ENCODE data around the gene GALNT9. TPM values are rescaled to one million over a fixed set of nuclear protein-coding genes. Genes with fewer than 3 reads are reported as not detected.

The GALNT9 gene
- polyA plus RNA-seq, 1 donor from 2014 or later = 13.5 TPM

- Histone ChIP-seq H3K9ac (ENCODE audit: low read length) (no peak overlapping the region), H3K79me2 (replicated peaks; ENCODE audit: insufficient read depth, low read length) (no peaks in the 10 kb centered on the region), H3K4me3 (ENCODE audit: low read length) (no peak overlapping the region), H3K27me3 (ENCODE audit: insufficient read depth, low read depth, low read length) (no peaks in the 10 kb centered on the region), H2AFZ (ENCODE audit: low read depth, low read length) (no peak overlapping the region), H3K9me2 (ENCODE audit: insufficient read depth, low read length) (no peaks in the 10 kb centered on the region), H3F3A (ENCODE audit: insufficient read depth, low read length, poor library complexity, severe bottlenecking) (no peaks in the 10 kb centered on the region), H3K27ac (ENCODE audit: low read length) (no peak overlapping the region), H3K4me2 (ENCODE audit: low read length) (no peak overlapping the region), H3K9me3 (ENCODE audit: low read length) (no peaks in the 10 kb centered on the region), H3K36me3 (ENCODE audit: insufficient read depth, low read length) (no peaks in the 10 kb centered on the region), H4K20me1 (ENCODE audit: insufficient read depth) (no peaks in the 10 kb centered on the region)
- TF ChIP-seq POLR2AphosphoS5 (IDR thresholded peaks at IDR 0.05) = no peak
- no peak for TF ChIP-seq MXI1 (conservative IDR thresholded peaks at IDR 0.05; ENCODE audit: poor library complexity, severe bottlenecking)
- no peak for TF ChIP-seq SMC3 (conservative IDR thresholded peaks at IDR 0.05; ENCODE audit: poor library complexity)
- TF ChIP-seq TAF1 (IDR thresholded peaks at IDR 0.05; ENCODE audit: low read depth) = no peak
- TF ChIP-seq CTCF (IDR thresholded peaks at IDR 0.05; ENCODE audit: poor library complexity, severe bottlenecking) = no peak
- TF ChIP-seq REST (IDR thresholded peaks at IDR 0.05; ENCODE audit: borderline replicate concordance) = no peak
These were observed 160.0 kb downstream of the GALNT9 start for GRCh38 chr12:132169376-132169775.

GRCh38 chr12:132168311-132169031 is 160.9 kb downstream of the GALNT9 start:
- H3F3A ChIP-seq (ENCODE audit: insufficient read depth, low read length, poor library complexity, severe bottlenecking) = no peaks in the 10 kb centered on the region
- no peak overlapping the region for H3K4me2 ChIP-seq (ENCODE audit: low read length)
- H3K4me3 ChIP-seq (ENCODE audit: low read length) = no peak overlapping the region
- H3K36me3 ChIP-seq (ENCODE audit: insufficient read depth, low read length) = no peaks in the 10 kb centered on the region
- TF ChIP-seq REST (IDR thresholded peaks at IDR 0.05; ENCODE audit: borderline replicate concordance) = no peak
- TF ChIP-seq RAD21 (conservative IDR thresholded peaks at IDR 0.05) = no peak
- no peak for TF ChIP-seq EP300 (conservative IDR thresholded peaks at IDR 0.05; ENCODE audit: poor library complexity, severe bottlenecking)
- TF ChIP-seq TAF1 (IDR thresholded peaks at IDR 0.05; ENCODE audit: low read depth) = no peak
- no peak for TF ChIP-seq SMC3 (conservative IDR thresholded peaks at IDR 0.05; ENCODE audit: poor library complexity)
- no peak for TF ChIP-seq POLR2AphosphoS5 (IDR thresholded peaks at IDR 0.05)
- no peak for TF ChIP-seq EZH2 (IDR thresholded peaks at IDR 0.05; ENCODE audit: borderline replicate concordance, insufficient read depth, low read length, poor library complexity, severe bottlenecking)
- TF ChIP-seq CTCF (IDR thresholded peaks at IDR 0.05; ENCODE audit: poor library complexity, severe bottlenecking) = no peak
- TF ChIP-seq MXI1 (conservative IDR thresholded peaks at IDR 0.05; ENCODE audit: poor library complexity, severe bottlenecking) = no peak
- H3K9ac ChIP-seq (ENCODE audit: low read length) = no peak overlapping the region
- H3K79me2 ChIP-seq (replicated peaks; ENCODE audit: insufficient read depth, low read length) = no peaks in the 10 kb centered on the region
- no peaks in the 10 kb centered on the region for H3K9me3 ChIP-seq (ENCODE audit: low read length)
- no peak overlapping the region for H3K27ac ChIP-seq (ENCODE audit: low read length)
- no peaks in the 10 kb centered on the region for H3K27me3 ChIP-seq (ENCODE audit: insufficient read depth, low read depth, low read length)
- no peak overlapping the region for H2AFZ ChIP-seq (ENCODE audit: low read depth, low read length)
- no peaks in the 10 kb centered on the region for H4K20me1 ChIP-seq (ENCODE audit: insufficient read depth)
- no peaks in the 10 kb centered on the region for H3K9me2 ChIP-seq (ENCODE audit: insufficient read depth, low read length)
